Measurements from ENCODE around the gene RIPOR2.
"Not testable (repeated sequence)": the region's sequence is repeated elsewhere in the genome, so short reads cannot be mapped to it uniquely, and the experiment has no call there.

Gene RIPOR2

GRCh38 chr6:24891004-24891403, 44.8 kb downstream of the RIPOR2 start:
- DNase-seq (ENCODE audit: low spot score in 2 of 2), result no peak
- Mint-ChIP-seq H3K4me3 (peak overlapping the region; percentile 42), H3K36me3 (peaks cover 10% of the 10 kb centered on the region), H3K9me3 (no peaks in the 10 kb centered on the region), H3K4me1 (peaks cover 77% of the 10 kb centered on the region), H3K27ac (peak overlapping the region; percentile 64)
- ATAC-seq, result peak; percentile 54

DNA sequence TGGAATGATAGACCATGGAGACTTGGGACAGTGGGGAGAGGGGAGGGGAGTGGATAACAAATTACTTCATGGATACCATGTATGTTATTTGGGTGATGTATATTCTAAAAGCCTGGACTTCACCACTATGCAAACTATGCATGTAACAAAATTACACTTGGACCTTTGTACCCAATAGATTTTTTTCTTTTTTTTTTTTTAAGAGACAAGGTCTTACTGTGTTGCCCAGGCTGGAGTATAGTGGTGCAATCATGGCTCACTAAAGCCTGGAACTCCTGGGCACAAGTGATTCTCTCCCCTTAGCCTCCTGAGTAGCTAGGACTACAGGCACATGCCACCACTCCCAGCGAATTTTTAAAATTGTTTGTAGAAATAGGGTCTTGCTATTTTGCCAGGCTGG, 45.3 kb downstream of the RIPOR2 start:
- Mint-ChIP-seq H3K36me3 (peaks cover 8% of the 10 kb centered on the region), H3K27ac (peak overlapping the region; percentile 64), H3K4me1 (peaks cover 81% of the 10 kb centered on the region), H3K4me3 (peak overlapping the region; percentile 42), H3K9me3 (no peaks in the 10 kb centered on the region)
- ATAC-seq (no peak), DNase-seq (ENCODE audit: low spot score in 2 of 2) (no peak)

GRCh38 chr6:24888715-24889370, 46.9 kb downstream of the RIPOR2 start:
- H3K4me3 Mint-ChIP-seq, result peak overlapping the region; percentile 46
- no peaks in the 10 kb centered on the region for H3K9me3 Mint-ChIP-seq
- peak overlapping the region; percentile 86 for H3K27ac Mint-ChIP-seq
- DNase-seq (ENCODE audit: low spot score in 2 of 2) (no peak), ATAC-seq (no peak)
- peaks cover 1% of the 10 kb centered on the region for H3K36me3 Mint-ChIP-seq
- H3K4me1 Mint-ChIP-seq, result peaks cover 79% of the 10 kb centered on the region

DNA sequence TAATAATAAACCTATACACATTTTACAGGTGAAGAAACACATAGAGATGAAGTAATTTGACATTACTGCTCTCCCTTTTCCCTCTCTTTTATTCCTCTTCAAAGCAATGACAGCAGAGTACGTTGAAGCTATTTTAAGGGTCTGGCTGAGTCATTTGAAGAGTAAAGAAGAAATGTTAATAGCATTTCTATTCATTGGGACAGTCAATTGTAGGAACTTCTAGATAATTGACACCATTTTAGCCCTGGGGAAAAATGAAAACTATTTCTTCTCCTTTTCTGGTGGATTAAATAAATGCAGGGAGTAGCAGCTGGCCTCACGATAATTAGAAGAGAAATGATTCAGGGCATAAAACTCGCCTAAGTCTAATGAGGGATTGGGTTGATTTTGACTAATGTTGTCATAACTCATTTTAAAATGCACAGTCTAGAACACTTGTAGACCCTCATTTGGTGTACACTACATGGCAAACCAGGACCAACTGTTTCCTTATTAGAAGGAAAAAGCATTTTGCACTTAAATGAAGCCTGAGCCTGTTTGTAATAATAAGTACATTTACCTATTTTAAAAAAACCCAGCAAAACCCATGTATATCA, 48.1 kb downstream of the RIPOR2 start:
- Mint-ChIP-seq H3K4me1 (peaks cover 79% of the 10 kb centered on the region), H3K27ac (peak overlapping the region; percentile 86), H3K9me3 (no peaks in the 10 kb centered on the region), H3K36me3 (peaks cover 13% of the 10 kb centered on the region), H3K4me3 (peak overlapping the region; percentile 46)
- DNase-seq (ENCODE audit: low spot score in 2 of 2) (no peak), ATAC-seq (no peak)

- ATAC-seq (peak; percentile 90), DNase-seq (ENCODE audit: low spot score in 2 of 2) (peak in 1 of 2 donors; percentile 69)
- Mint-ChIP-seq H3K9me3 (no peaks in the 10 kb centered on the region), H3K4me3 (peak overlapping the region; percentile 65), H3K36me3 (peaks cover 33% of the 10 kb centered on the region), H3K27ac (peak overlapping the region; percentile 95), H3K4me1 (peaks cover 80% of the 10 kb centered on the region)
Observed at GRCh38 chr6:24883618-24884017, 52.1 kb downstream of the RIPOR2 start.

- H3K27ac Mint-ChIP-seq, result peak overlapping the region; percentile 95
Observed at GRCh38 chr6:24882835-24883555, 52.8 kb downstream of the RIPOR2 start.

GRCh38 chr6:24882295-24882694, 53.5 kb downstream of the RIPOR2 start:
- Mint-ChIP-seq H3K36me3 (peaks cover 33% of the 10 kb centered on the region), H3K4me1 (peaks cover 83% of the 10 kb centered on the region), H3K27ac (peak overlapping the region; percentile 95), H3K4me3 (peak overlapping the region; percentile 65), H3K9me3 (peaks cover 5% of the 10 kb centered on the region)
- no peak for DNase-seq (ENCODE audit: low spot score in 2 of 2)
- ATAC-seq, result no peak

More at GRCh38 chr6:24882835-24883555, 52.8 kb downstream of the RIPOR2 start:
- no peaks in the 10 kb centered on the region for H3K9me3 Mint-ChIP-seq
- DNase-seq (ENCODE audit: low spot score in 2 of 2) (no peak), ATAC-seq (peak; percentile 86)
- peak overlapping the region; percentile 65 for H3K4me3 Mint-ChIP-seq
- peaks cover 83% of the 10 kb centered on the region for H3K4me1 Mint-ChIP-seq
- H3K36me3 Mint-ChIP-seq, result peaks cover 33% of the 10 kb centered on the region

- ATAC-seq (no peak), DNase-seq (ENCODE audit: low spot score in 2 of 2) (no peak)
- peaks cover 42% of the 10 kb centered on the region for H3K36me3 Mint-ChIP-seq
- H3K4me3 Mint-ChIP-seq, result peak overlapping the region; percentile 65
- peaks cover 6% of the 10 kb centered on the region for H3K9me3 Mint-ChIP-seq
- peaks cover 83% of the 10 kb centered on the region for H3K4me1 Mint-ChIP-seq
- H3K27ac Mint-ChIP-seq, result peak overlapping the region; percentile 95
Observed at GRCh38 chr6:24881376-24881775, 54.4 kb downstream of the RIPOR2 start.

GRCh38 chr6:24880451-24880850, 55.3 kb downstream of the RIPOR2 start:
- DNase-seq (ENCODE audit: low spot score in 2 of 2) (no peak), ATAC-seq (no peak)
- peaks cover 83% of the 10 kb centered on the region for H3K4me1 Mint-ChIP-seq
- peaks cover 51% of the 10 kb centered on the region for H3K36me3 Mint-ChIP-seq
- peaks cover 6% of the 10 kb centered on the region for H3K9me3 Mint-ChIP-seq
- H3K4me3 Mint-ChIP-seq, result no peak overlapping the region
- H3K27ac Mint-ChIP-seq, result peak overlapping the region; percentile 65

DNA sequence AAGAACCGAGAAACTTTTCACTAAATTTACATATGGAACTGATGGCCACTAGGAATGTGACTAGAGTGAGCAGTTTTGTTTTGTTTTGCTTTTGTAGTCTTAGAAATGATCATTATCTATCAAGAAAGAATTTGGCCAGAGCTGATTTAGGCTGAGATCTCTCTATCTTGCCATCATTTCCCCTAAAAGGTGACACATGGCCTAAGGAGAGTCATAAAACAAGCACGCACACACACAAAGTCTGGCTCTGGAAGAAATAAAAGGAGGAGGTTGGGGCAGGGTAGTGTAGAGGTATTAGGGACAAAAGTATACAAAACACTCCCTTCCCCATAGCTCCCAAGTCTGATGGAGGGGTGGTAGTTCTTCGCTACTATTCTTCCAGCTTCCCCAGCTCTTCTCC, 56.4 kb downstream of the RIPOR2 start:
- no peak for DNase-seq (ENCODE audit: low spot score in 2 of 2)
- peak overlapping the region; percentile 65 for H3K27ac Mint-ChIP-seq
- no peak overlapping the region for H3K4me3 Mint-ChIP-seq
- peaks cover 62% of the 10 kb centered on the region for H3K36me3 Mint-ChIP-seq
- H3K9me3 Mint-ChIP-seq, result peaks cover 6% of the 10 kb centered on the region
- ATAC-seq, result no peak
- peaks cover 83% of the 10 kb centered on the region for H3K4me1 Mint-ChIP-seq

- H3K4me3 Mint-ChIP-seq; DNase-seq (ENCODE audit: low spot score in 2 of 2); H3K9me3 Mint-ChIP-seq; ATAC-seq: not testable (repeated sequence)
- H3K36me3 Mint-ChIP-seq, result peaks cover 66% of the 10 kb centered on the region
- peaks cover 68% of the 10 kb centered on the region for H3K4me1 Mint-ChIP-seq
- peak overlapping the region; percentile 30 for H3K27ac Mint-ChIP-seq
Observed at GRCh38 chr6:24877747-24878146, 58.0 kb downstream of the RIPOR2 start.

DNA sequence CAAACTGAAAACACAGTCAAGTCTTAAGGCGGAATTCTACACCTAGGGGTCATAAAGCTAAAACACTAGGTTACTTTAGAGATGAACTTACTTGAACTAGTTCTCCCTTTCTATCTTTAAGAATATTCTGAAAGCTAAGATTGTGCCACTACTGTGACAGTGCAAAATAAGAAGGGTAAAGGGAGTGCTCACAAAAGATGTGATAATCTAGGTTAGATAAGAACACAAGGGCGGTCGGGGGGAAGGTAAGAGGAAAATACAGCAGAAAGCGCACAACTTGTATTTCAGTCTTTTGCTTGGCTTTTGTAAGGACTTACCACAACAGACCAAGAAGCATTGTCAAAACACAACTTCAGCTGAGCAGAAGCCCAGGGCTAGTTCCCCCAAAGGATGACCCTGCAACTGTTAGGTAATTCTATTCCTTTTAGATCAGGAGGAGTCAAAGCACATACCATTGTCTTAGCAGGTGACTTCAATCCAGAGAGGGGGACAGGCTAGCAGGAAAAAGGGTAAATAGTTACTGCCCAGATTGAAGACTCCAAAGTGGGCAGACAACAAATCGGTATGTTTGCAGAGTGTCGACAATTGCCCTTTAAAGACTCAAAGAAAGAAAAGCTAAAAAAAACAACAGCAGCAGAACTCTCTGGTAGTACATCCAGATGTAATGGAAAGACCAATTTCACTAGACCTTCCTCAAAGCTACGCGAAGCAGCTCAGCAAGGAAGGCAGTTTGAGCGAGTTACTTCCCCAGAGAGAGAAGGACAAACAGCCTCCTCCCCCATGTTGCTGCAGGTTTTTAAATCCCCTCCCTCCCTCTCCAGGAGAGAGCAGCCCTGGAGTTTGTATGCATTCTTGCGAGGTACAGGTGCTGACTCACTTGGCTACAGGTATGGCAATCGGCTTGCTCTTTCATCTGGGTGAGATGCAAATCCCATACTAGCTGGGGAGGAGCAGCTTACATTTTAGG, 59.0 kb downstream of the RIPOR2 start:
- ATAC-seq (no peak), DNase-seq (ENCODE audit: low spot score in 2 of 2) (no peak)
- peaks cover 6% of the 10 kb centered on the region for H3K9me3 Mint-ChIP-seq
- H3K27ac Mint-ChIP-seq, result peak overlapping the region; percentile 63
- no peak overlapping the region for H3K4me3 Mint-ChIP-seq
- H3K4me1 Mint-ChIP-seq, result peaks cover 59% of the 10 kb centered on the region
- H3K36me3 Mint-ChIP-seq, result peaks cover 75% of the 10 kb centered on the region

DNA sequence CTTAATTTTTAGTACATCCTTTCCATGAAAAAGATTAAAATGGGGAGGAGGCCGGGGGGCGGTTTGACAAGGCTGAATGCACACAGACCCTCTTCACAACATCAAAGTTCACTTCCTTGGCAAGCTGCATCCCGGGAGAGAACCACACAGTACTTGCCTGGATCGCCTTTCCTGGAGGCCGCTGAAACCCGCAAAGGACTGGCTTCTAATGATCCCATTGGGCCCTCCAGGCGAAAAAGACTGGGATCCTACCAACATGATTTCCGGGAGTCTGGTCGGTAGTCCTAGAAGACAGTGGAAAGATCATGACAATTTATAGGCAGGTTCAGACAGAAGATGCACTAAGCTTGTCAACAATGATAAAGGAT, 60.2 kb downstream of the RIPOR2 start:
- no peak for DNase-seq (ENCODE audit: low spot score in 2 of 2)
- peaks cover 6% of the 10 kb centered on the region for H3K9me3 Mint-ChIP-seq
- peaks cover 50% of the 10 kb centered on the region for H3K4me1 Mint-ChIP-seq
- H3K36me3 Mint-ChIP-seq, result peaks cover 80% of the 10 kb centered on the region
- H3K27ac Mint-ChIP-seq, result peak overlapping the region; percentile 63
- no peak overlapping the region for H3K4me3 Mint-ChIP-seq
- no peak for ATAC-seq

DNA sequence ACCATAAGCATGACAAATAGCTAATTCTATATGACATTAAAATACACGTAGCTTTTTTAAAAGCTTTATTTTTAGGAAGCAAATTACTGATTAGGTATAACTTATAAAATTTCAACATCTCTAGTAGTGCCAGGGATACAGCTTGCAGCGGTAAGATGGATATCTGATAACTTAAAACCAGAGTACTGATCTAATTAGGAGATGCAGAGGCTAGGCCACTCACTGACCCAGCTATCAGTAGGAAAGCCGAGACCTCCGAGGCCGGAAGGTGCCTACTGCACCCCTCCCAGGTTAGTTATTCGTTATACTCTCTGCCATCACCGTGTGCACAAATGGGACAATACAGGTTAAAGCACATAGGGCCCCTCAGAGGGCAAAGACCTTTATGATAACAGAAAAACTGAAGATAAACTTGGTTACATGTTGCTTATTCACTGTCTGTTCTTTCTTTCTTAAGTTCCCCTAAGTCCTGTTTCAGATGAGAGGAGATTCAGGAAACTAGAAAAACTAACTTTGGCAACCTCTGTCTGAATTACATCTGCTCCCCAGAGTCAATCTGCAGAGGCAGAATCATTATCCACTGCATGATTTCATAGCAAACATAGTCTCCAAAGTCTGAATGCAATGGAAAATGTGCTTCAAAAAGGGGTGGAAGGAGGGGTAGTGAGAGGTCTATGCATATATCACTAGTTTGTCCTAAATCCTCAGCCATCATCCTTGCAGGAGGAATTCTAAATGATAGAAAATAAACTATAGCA, 60.8 kb downstream of the RIPOR2 start:
- peak overlapping the region; percentile 63 for H3K27ac Mint-ChIP-seq

More for the DNA sequence above, 60.8 kb downstream of the RIPOR2 start:
- Mint-ChIP-seq H3K36me3 (peaks cover 85% of the 10 kb centered on the region), H3K9me3 (peaks cover 6% of the 10 kb centered on the region), H3K4me1 (peaks cover 45% of the 10 kb centered on the region), H3K4me3 (no peak overlapping the region)
- ATAC-seq (no peak), DNase-seq (ENCODE audit: low spot score in 2 of 2) (no peak)

All from stimulated activated effector memory CD8-positive, alpha-beta T cell treated with anti-CD3 and anti-CD28 coated beads, Interleukin-12 subunit alpha, Interleukin-12 subunit beta, amount 100 ng/mL, for 72 hours (primary cell).